ENCODE measurements around the gene SIM2.

The SIM2 gene

GRCh38 chr21:36692835-36693488, 6.0 kb upstream of the SIM2 start:
- no peaks in the 10 kb centered on the region for H3K9me3 ChIP-seq (ENCODE audit: control insufficient read depth, insufficient read depth, low read length)
- no peaks in the 10 kb centered on the region for H3K36me3 ChIP-seq (ENCODE audit: insufficient read depth, low read length)
- H3K4me1 ChIP-seq (ENCODE audit: insufficient read depth, low read length): peaks cover 10% of the 10 kb centered on the region; the same call in 1 of the 2 replicates
- peak overlapping the region; percentile 34; the same call in 1 of the 2 replicates for H3K9ac ChIP-seq (ENCODE audit: low read depth, low read length)

- Histone ChIP-seq H3K9me3 (ENCODE audit: control insufficient read depth, insufficient read depth, low read length) (no peaks in the 10 kb centered on the region), H3K36me3 (ENCODE audit: insufficient read depth, low read length) (no peaks in the 10 kb centered on the region), H3K4me1 (ENCODE audit: insufficient read depth, low read length) (peaks cover 10% of the 10 kb centered on the region; the same call in 1 of the 2 replicates), H3K9ac (ENCODE audit: low read depth, low read length) (peak overlapping the region; percentile 34; the same call in 1 of the 2 replicates)
Observed at GRCh38 chr21:36693489-36694030, 5.4 kb upstream of the SIM2 start.

- no peak overlapping the region; the same call in 1 of the 2 replicates for H3K9ac ChIP-seq (ENCODE audit: low read depth, low read length)
- peaks cover 10% of the 10 kb centered on the region; the same call in 1 of the 2 replicates for H3K4me1 ChIP-seq (ENCODE audit: insufficient read depth, low read length)
- H3K9me3 ChIP-seq (ENCODE audit: control insufficient read depth, insufficient read depth, low read length): no peaks in the 10 kb centered on the region
- H3K36me3 ChIP-seq (ENCODE audit: insufficient read depth, low read length): no peaks in the 10 kb centered on the region
Observed at GRCh38 chr21:36694031-36694515, 4.8 kb upstream of the SIM2 start.

DNA sequence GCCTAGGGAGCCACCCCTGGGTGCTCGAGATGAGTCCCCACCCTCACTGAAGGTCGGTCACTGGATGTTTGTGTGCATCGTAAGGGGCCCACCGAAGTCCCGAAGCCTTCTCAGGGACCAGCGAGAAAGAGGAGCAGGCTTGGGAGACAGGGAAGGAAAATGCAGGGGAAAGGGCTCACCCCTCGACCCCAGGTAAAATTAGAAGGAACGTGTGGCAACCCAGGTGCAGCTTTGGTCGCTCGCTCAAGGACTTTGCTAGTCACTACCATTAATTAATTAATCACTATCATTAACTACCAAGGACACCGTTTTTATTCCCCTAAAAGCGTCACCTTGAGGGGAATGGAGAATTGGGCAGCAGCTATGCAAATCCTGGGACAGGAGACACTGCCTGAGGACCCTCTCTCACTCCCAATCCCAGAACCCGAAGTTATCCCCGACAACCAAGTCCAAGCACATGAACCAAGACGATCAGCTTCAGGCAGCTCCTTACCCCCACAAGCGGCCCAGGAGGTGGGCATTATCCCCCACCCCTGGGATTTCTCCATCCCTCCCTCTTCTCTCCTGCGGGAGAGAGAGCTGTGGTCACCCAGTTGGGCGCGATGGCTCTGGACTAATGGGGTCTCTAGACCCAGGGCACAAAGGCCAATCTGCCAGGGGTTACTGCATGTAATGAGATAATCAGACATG, 4.2 kb upstream of the SIM2 start:
- Histone ChIP-seq H3K9me3 (ENCODE audit: control insufficient read depth, insufficient read depth, low read length) (no peaks in the 10 kb centered on the region), H3K4me1 (ENCODE audit: insufficient read depth, low read length) (peaks cover 10% of the 10 kb centered on the region; the same call in 1 of the 2 replicates)

DNA sequence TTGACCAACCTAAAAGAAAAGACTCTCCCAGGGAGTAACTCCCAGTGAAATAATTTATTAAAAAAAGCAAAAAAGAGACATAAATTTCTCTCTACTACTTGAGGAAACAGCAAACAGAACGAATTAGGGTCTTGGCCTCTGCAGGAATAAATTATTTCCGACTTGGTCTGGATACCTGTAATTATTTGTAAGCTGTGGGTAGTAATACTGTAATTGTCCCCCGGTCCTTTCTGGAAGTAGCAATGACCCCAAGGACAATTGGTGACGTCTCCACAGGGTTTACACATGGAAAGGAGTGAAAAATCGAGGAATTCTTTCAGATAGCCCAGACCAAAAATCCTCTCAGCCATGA, 3.7 kb upstream of the SIM2 start:
- no peak overlapping the region for H3K9ac ChIP-seq (ENCODE audit: low read depth, low read length)
- H3K4me1 ChIP-seq (ENCODE audit: insufficient read depth, low read length): peaks cover 10% of the 10 kb centered on the region; the same call in 1 of the 2 replicates
- no peaks in the 10 kb centered on the region for H3K9me3 ChIP-seq (ENCODE audit: control insufficient read depth, insufficient read depth, low read length)
- H3K36me3 ChIP-seq (ENCODE audit: insufficient read depth, low read length): no peaks in the 10 kb centered on the region

More for the DNA sequence above, 4.2 kb upstream of the SIM2 start:
- no peak overlapping the region; the same call in 1 of the 2 replicates for H3K9ac ChIP-seq (ENCODE audit: low read depth, low read length)
- no peaks in the 10 kb centered on the region for H3K36me3 ChIP-seq (ENCODE audit: insufficient read depth, low read length)

- Histone ChIP-seq H3K36me3 (ENCODE audit: insufficient read depth, low read length) (no peaks in the 10 kb centered on the region), H3K4me1 (ENCODE audit: insufficient read depth, low read length) (peaks cover 10% of the 10 kb centered on the region; the same call in 1 of the 2 replicates), H3K9me3 (ENCODE audit: control insufficient read depth, insufficient read depth, low read length) (no peaks in the 10 kb centered on the region), H3K9ac (ENCODE audit: low read depth, low read length) (no peak overlapping the region)
Observed at GRCh38 chr21:36695671-36696389, 3.1 kb upstream of the SIM2 start.

DNA sequence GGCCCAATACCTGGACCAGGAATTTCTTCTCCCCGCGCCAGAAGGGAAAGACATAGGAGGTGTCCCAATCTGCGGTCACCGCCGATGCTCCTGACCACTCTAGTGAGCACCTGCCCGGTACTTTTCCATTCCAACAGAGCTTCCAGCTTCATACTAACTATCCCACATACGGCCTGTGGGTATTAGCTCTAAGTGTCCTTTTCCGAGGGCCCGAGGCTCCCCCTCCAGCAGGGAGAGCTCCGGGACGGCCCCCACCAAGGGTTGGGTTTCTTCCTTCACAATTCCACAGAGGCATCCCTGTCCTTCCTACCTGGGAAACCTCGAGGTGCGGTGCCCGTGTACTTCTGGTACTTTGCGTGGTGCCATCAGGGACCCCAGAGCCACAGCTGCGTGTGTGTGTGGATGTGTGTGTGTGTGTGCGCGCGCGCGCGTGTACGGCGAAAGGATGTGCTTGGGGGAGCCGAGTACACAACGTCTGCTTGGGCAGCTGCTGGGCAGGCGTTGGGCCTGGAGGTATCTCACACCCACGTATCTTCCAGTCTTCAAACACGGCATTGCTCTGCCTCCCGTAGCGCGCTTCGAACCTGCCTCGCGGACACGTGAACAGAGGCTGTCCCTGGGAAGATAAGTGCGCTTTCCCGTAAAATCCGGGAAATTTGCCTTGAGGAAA, 2.4 kb upstream of the SIM2 start:
- peaks cover 10% of the 10 kb centered on the region; the same call in 1 of the 2 replicates for H3K4me1 ChIP-seq (ENCODE audit: insufficient read depth, low read length)
- no peak overlapping the region for H3K9ac ChIP-seq (ENCODE audit: low read depth, low read length)
- H3K36me3 ChIP-seq (ENCODE audit: insufficient read depth, low read length): no peaks in the 10 kb centered on the region
- H3K9me3 ChIP-seq (ENCODE audit: control insufficient read depth, insufficient read depth, low read length): no peaks in the 10 kb centered on the region

- H3K9ac ChIP-seq (ENCODE audit: low read depth, low read length): peak overlapping the region; percentile 47; the same call in 1 of the 2 replicates
Observed at GRCh38 chr21:36697060-36697850, 1.7 kb upstream of the SIM2 start.

GRCh38 chr21:36697851-36698384, 997 bp upstream of the SIM2 start:
- no peaks in the 10 kb centered on the region for H3K36me3 ChIP-seq (ENCODE audit: insufficient read depth, low read length)
- H3K4me1 ChIP-seq (ENCODE audit: insufficient read depth, low read length): peaks cover 10% of the 10 kb centered on the region; the same call in 1 of the 2 replicates
- H3K9ac ChIP-seq (ENCODE audit: low read depth, low read length): peak overlapping the region; percentile 47; the same call in 1 of the 2 replicates
- no peaks in the 10 kb centered on the region for H3K9me3 ChIP-seq (ENCODE audit: control insufficient read depth, insufficient read depth, low read length)

More at GRCh38 chr21:36697060-36697850, 1.7 kb upstream of the SIM2 start:
- peaks cover 10% of the 10 kb centered on the region; the same call in 1 of the 2 replicates for H3K4me1 ChIP-seq (ENCODE audit: insufficient read depth, low read length)
- no peaks in the 10 kb centered on the region for H3K9me3 ChIP-seq (ENCODE audit: control insufficient read depth, insufficient read depth, low read length)
- no peaks in the 10 kb centered on the region for H3K36me3 ChIP-seq (ENCODE audit: insufficient read depth, low read length)

DNA sequence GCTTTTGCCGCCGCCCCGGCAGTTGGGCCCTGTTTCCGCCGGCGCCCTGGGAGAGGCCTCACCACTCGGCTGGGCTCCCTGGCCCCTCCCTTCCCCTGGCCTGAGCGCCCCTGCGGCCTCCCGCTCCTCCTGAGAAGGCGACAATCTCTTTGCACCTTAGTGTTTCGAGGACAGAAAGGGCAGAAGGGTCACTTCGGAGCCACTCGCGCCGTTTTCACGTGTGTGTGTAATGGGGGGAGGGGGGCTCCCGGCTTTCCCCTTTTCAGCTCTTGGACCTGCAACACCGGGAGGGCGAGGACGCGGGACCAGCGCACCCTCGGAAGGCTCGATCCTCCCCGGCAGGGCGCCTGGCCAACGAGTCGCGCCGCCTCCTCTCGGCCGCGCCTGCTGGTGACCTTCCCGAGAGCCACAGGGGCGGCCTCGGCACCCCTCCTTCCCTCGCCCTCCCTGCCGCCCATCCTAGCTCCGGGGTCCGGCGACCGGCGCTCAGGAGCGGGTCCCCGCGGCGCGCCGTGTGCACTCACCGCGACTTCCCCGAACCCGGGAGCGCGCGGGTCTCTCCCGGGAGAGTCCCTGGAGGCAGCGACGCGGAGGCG, 432 bp upstream of the SIM2 start:
- no peaks in the 10 kb centered on the region for H3K36me3 ChIP-seq (ENCODE audit: insufficient read depth, low read length)
- H3K4me1 ChIP-seq (ENCODE audit: insufficient read depth, low read length): peaks cover 10% of the 10 kb centered on the region; the same call in 1 of the 2 replicates
- H3K9me3 ChIP-seq (ENCODE audit: control insufficient read depth, insufficient read depth, low read length): no peaks in the 10 kb centered on the region
- H3K9ac ChIP-seq (ENCODE audit: low read depth, low read length): peak overlapping the region; percentile 47

GRCh38 chr21:36699546-36700294, 805 bp downstream of the SIM2 start:
- Histone ChIP-seq H3K36me3 (ENCODE audit: insufficient read depth, low read length) (no peaks in the 10 kb centered on the region), H3K4me1 (ENCODE audit: insufficient read depth, low read length) (peaks cover 7% of the 10 kb centered on the region; the same call in 1 of the 2 replicates), H3K9me3 (ENCODE audit: control insufficient read depth, insufficient read depth, low read length) (no peaks in the 10 kb centered on the region), H3K9ac (ENCODE audit: low read depth, low read length) (peak overlapping the region; percentile 46; the same call in 1 of the 2 replicates)
